Mesothelial cell of epicardium (in vitro differentiated cells): Measurements from ENCODE around the gene MST1R. TPM values are rescaled to one million over a fixed set of nuclear protein-coding genes. Genes with fewer than 3 reads are reported as not detected.
"Not testable (repeated sequence)": the region's sequence is repeated elsewhere in the genome, so short reads cannot be mapped to it uniquely, and the experiment has no call there.

ENCODE experiments used
- DNase-seq, 2 experiments: peaks; one replicate each; pipeline ENCODE4 v3.0.0; 2021; ENCODE audit warnings: low spot score in 2 of 2; ENCODE audit not compliant: unreplicated experiment in 2 of 2
- H3K27ac Mint-ChIP-seq: 2 replicates; pipeline ENCODE4 v1.8.0; 2021; ENCODE audit warnings: mixed read lengths
- H3K27me3 Mint-ChIP-seq: 2 replicates; pipeline ENCODE4 v1.8.0; 2021; ENCODE audit warnings: low read depth, mixed read lengths
- H3K36me3 Mint-ChIP-seq: 2 replicates; pipeline ENCODE4 v1.8.0; 2021; ENCODE audit warnings: mixed read lengths
- H3K4me1 Mint-ChIP-seq: 2 replicates; pipeline ENCODE4 v1.8.0; 2021; ENCODE audit warnings: mixed read lengths
- H3K4me3 Mint-ChIP-seq: 2 replicates; pipeline ENCODE4 v1.8.0; 2021; ENCODE audit warnings: mild to moderate bottlenecking, moderate library complexity, mixed read lengths
- H3K9me3 Mint-ChIP-seq: 2 replicates; pipeline ENCODE4 v1.8.0; 2021; ENCODE audit warnings: mixed read lengths
- CTCF ChIP-seq: fragments of 200-600 bp; sonication (generic); IDR thresholded peaks from one replicate; pipeline ENCODE4 v1.5.0; 2021; ENCODE audit warnings: antibody characterized with exemption; ENCODE audit not compliant: unreplicated experiment
- total RNA-seq: library from RNA; stranded (reverse); gene quantifications from 3 replicates; pipeline ENCODE4 v1.2.1, GENCODE V29; 2021

MST1R gene
- total RNA-seq, 1 donor from 2014 or later: 7.0 TPM

- no peak for TF ChIP-seq CTCF
- peaks cover 2% of the 10 kb centered on the region for H3K4me1 Mint-ChIP-seq
- peaks cover 13% of the 10 kb centered on the region for H3K36me3 Mint-ChIP-seq
- no peak overlapping the region for H3K4me3 Mint-ChIP-seq
- peaks cover 21% of the 10 kb centered on the region for H3K27me3 Mint-ChIP-seq
- no peak overlapping the region for H3K27ac Mint-ChIP-seq
- DNase-seq: no peak
- no peaks in the 10 kb centered on the region for H3K9me3 Mint-ChIP-seq
These were observed 7.4 kb upstream of the MST1R start for GRCh38 chr3:49911124-49911420.

GRCh38 chr3:49910409-49911123 is 6.9 kb upstream of the MST1R start:
- H3K27me3 Mint-ChIP-seq: peaks cover 21% of the 10 kb centered on the region
- no peak overlapping the region for H3K27ac Mint-ChIP-seq
- peaks cover 6% of the 10 kb centered on the region for H3K4me1 Mint-ChIP-seq
- H3K4me3 Mint-ChIP-seq: no peak overlapping the region
- DNase-seq: no peak
- no peak for TF ChIP-seq CTCF
- no peaks in the 10 kb centered on the region for H3K9me3 Mint-ChIP-seq
- peaks cover 13% of the 10 kb centered on the region for H3K36me3 Mint-ChIP-seq

GRCh38 chr3:49908373-49909199 is 4.9 kb upstream of the MST1R start:
- Mint-ChIP-seq H3K27ac (no peak overlapping the region), H3K4me3 (no peak overlapping the region), H3K27me3 (peaks cover 21% of the 10 kb centered on the region), H3K9me3 (no peaks in the 10 kb centered on the region), H3K4me1 (peaks cover 9% of the 10 kb centered on the region), H3K36me3 (peaks cover 13% of the 10 kb centered on the region)
- DNase-seq: no peak
- no peak for TF ChIP-seq CTCF

- peaks cover 16% of the 10 kb centered on the region for H3K27me3 Mint-ChIP-seq
- no peaks in the 10 kb centered on the region for H3K9me3 Mint-ChIP-seq
- TF ChIP-seq CTCF: peak; percentile 20
- DNase-seq: peak in 1 of 2 experiments; percentile 54
- H3K4me3 Mint-ChIP-seq: peak overlapping the region; percentile 1
- no peak overlapping the region for H3K27ac Mint-ChIP-seq
- H3K36me3 Mint-ChIP-seq: peaks cover 6% of the 10 kb centered on the region
- peaks cover 9% of the 10 kb centered on the region for H3K4me1 Mint-ChIP-seq
These were observed 2.5 kb upstream of the MST1R start for GRCh38 chr3:49906073-49906743.

- not testable (repeated sequence) for H3K4me3 Mint-ChIP-seq, H3K27me3 Mint-ChIP-seq, H3K36me3 Mint-ChIP-seq, H3K4me1 Mint-ChIP-seq, DNase-seq, H3K27ac Mint-ChIP-seq, H3K9me3 Mint-ChIP-seq
These were observed 775 bp upstream of the MST1R start for GRCh38 chr3:49904448-49904847.
